Right kidney (tissue), 9 donors: ENCODE data around the gene RNF4.
"Not testable (repeated sequence)": the region's sequence is repeated elsewhere in the genome, so short reads cannot be mapped to it uniquely, and the experiment has no call there.

Experiments used
- DNase-seq: peaks from one replicate; pipeline ENCODE4 v3.0.0-alpha.2; 2016
- long read RNA-seq, 8 donors: transcript quantifications; one replicate each; lab custom pipeline, GENCODE V29; 2026

Gene RNF4
- long read RNA-seq, donor 1, partial matches to known transcripts, result 29 of 46 reads
- long read RNA-seq, donor 1, other reads (novel, unspliced or antisense), result 17 of 46 reads
- long read RNA-seq, donor 2, partial matches to known transcripts, result 0 of 16 reads
- long read RNA-seq, donor 2, other reads (novel, unspliced or antisense), result 15 of 16 reads
- long read RNA-seq, donor 3, partial matches to known transcripts, result 0 of 11 reads
- long read RNA-seq, donor 3, other reads (novel, unspliced or antisense), result 8 of 11 reads
- long read RNA-seq, donor 4, partial matches to known transcripts, result 10 of 29 reads
- long read RNA-seq, donor 4, other reads (novel, unspliced or antisense), result 17 of 29 reads
- long read RNA-seq, donor 5, partial matches to known transcripts, result 0 of 21 reads
- long read RNA-seq, donor 5, other reads (novel, unspliced or antisense), result 21 of 21 reads
- long read RNA-seq, donor 6, partial matches to known transcripts, result 0 of 17 reads
- long read RNA-seq, donor 6, other reads (novel, unspliced or antisense), result 17 of 17 reads
- long read RNA-seq, donor 7, partial matches to known transcripts, result 0 of 31 reads
- long read RNA-seq, donor 7, other reads (novel, unspliced or antisense), result 28 of 31 reads
- long read RNA-seq, donor 8, partial matches to known transcripts, result 0 of 16 reads
- long read RNA-seq, donor 8, other reads (novel, unspliced or antisense), result 15 of 16 reads

DNA sequence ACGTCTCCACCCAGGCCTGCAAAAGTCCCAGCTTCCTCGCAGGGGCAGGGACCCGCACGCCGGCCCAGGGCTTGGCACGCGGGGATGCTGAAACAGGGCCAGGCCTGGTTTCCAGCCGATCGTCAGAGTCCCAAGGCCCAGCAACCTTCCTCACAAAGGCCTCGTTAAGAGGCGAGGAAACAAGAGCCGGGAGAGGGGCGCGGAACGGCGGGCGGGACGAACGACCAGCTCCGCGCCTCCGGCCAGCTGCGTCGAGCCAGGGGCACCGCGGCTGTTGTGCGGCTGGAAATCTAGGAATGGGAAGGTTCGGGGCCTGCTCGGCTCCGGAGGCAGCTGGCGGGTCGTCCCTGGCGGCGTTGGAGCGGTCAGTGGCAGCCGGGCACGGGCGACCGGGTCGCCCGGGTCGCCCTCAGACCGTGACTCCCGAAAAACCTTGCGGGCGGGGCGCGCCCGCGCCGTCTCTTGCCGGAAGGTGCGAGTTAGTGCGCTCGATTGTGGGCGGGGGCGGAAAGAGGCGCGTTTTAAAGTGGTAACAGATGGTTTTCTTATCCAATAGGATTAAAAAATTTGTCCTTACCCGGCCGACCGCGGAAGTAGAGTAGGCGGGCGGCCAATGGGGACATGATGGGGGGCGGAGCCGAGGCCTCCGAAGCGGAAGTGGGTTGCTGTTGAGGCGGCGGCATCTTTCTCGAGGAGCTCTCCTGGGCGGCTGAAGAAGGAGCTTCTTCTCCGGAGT is at the start of gene RNF4:
RNF4 (plus strand) TSS at position 651 of the 736 bp plus-strand sequence. CDS start 21,388 bp downstream, outside the sequence.
- DNase-seq, result peak; percentile 99

DNA sequence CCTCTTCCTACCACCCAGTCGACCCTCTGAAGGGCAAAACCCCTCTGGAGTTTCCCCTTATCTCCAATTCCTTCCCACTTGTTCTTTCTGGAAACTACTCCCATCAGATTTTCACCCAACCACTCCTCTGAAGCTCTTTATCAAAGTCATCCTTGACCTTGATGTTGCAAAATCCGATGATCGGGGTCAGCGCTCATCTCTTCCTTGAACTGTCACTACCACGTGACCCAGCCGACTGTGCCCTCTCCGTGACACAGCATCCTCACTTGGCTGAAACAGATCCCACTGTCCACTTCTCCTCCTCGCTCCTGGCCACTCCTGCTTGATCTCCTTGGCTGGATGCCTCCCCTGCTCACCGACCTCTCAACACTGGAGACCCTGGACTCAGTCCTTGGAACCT is 49.1 kb upstream of the RNF4 start:
- DNase-seq, result no peak

- DNase-seq, result no peak
Observed at GRCh38 chr4:2421928-2422327, 47.0 kb upstream of the RNF4 start.

DNA sequence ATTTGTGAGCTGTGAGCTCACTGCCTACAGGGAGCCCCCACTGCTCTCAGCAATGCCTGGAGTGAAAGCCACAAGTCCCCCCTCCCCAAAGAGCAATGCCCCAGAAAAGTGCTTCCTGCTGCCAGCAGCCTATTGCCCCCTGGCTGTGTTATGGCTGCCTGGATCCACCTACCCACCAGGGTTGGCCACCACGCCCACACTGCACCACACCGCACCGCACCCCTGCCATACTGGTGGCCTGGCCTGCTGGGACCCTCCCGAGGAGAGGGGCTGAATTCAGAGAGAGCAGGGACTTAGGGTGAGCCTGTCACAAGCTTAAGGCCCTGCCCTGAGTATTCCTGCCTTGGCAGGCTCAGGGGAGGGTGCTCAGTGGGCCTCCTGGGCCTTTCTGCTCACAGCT is 45.8 kb upstream of the RNF4 start:
- no peak for DNase-seq

- no peak for DNase-seq
Observed at GRCh38 chr4:2423695-2424094, 45.2 kb upstream of the RNF4 start.

DNA sequence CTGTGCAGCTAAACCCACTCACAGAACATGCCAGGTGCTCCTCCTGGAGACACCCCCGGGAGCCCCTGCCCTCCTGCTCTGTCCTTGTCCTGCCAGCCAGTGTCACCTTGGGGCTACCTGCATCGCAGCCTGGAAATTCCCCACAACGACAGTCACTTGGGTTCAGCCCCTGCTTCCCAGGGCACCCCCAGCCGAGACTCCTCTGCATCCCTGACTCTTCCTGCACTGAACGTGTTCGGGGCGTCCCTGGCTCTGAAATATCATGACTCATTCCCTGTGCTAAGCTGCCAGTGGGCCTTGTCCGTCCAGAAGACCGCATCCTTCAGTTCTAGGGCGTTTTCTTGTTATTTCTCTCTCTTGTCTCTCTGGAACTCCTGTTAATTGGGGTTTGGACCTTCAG is 44.3 kb upstream of the RNF4 start:
- DNase-seq, result no peak

DNA sequence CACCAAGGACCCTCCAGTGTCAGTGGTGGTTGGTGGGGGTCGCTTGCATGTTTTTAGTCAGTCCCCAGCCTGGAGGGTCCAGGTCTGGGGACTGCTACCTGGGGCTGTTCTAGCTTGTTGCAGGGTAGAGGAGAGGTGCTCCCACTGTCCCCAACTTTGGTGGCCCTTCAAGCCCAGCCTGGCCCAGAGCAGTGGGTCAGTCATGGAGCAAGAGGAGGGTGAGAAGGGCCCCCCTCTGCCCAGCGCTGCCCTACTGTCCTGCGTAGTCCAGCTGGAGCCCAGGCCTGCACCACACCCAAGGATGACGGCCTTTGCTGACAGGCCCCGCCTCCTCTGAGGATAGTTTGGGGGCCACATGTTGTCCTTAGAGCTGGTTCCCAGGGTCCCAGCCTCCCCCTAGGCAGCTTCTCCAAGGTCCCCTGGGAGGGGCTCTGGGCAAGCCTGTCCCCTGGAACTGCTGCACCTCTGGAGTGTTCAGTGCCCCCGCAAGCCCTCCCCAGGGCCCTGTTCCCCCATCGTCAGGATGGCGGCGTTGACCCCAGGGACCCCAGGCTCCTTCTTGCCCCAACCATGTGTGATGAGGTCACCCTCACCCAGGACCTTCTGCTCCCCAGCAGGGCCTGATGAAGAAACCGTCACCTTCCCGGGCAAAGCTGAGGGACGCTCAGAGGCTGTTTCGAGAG is 43.4 kb upstream of the RNF4 start:
- DNase-seq, result no peak

DNA sequence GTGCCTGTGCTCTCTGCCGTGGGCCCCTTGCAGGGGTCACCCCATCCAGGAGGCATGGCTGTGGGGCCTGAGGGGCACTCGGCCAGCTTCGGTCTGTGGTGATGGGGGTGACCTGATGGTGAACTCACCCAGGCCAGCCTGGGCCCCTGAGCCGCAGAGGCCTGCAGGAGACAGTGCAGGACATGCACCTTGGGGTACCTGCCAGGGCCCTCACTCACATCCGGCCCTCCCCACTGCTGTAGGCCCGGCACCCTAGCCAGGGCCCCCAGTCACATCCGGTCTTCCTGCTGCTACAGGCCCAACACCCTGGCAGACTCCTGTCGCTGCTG is 42.9 kb upstream of the RNF4 start:
- no peak for DNase-seq

DNA sequence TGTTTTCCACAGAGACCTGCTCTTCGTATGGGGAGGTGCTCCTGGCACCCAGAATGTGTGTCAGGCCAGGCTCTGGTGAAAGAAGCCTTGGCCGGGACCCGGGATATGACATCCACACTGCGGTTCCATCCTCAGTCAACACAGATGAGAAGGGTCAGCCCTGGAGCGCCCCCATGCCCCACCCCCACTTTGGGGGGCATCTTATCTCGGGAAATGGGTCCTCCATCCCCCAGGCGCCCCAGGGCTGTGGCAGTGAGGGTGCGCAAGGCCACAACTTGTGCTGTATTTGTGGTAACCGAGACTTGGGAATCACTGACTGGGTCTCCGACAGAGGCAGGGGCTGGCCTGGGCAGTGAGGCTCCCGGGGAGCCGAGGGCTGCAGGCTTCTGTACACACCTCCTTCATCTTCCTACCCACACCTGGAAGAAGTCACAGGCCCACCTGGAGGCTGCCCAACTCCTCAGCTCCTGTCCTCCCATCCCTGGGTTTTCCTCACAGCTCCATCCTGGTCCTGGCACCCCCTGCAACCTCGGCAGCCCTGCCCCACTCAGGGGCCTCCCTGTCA is 42.1 kb upstream of the RNF4 start:
- no peak for DNase-seq

DNA sequence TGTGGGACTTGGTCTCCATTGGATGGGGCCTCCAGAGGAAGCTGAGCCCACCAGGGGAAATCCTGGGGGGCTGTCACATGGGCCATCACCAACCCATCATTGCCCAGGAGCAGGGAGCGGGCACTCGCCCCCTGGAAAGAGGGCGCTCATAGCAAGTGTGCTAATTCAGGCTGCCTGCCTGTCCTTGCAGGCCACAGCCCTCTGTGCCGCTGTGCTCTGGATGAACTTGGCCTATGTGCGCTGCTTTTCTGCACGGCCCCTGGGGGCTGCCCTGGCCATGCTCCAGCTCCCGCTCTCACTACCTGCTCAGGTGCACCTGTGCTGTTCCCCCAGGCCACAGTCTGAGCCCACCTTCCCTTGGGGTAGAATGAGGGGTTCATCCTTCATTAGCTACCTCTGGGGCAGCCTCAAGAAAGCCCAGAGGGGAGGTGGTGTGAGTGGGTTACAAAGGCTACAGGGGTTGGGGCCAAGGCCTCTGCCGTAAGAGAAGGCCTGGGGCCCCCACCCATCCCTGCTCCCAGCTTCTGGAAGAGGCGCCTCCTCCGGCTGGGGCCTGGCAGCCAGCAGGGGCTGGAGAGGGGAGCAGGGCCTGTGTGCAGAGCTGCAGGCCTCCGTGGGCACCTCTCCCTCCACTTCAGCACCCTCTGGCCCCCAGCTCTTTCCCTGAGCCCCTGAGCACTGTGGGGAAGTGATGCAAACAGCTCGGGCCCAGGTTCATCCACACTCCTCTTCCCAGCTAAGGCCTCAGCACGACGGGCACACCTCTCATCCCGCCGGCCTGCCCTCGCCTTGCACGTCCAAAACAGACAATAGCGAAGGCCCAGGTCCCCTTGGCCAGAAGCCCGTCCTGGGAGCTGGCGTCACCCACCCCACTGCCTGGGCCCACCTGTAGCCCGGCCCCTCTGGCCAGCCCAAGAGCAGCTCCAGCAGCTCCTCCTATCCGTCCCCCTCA is 41.2 kb upstream of the RNF4 start:
- no peak for DNase-seq

GRCh38 chr4:2428496-2429213 is 40.3 kb upstream of the RNF4 start:
- no peak for DNase-seq

- DNase-seq, result not testable (repeated sequence)
Observed at GRCh38 chr4:2429945-2430757, 38.8 kb upstream of the RNF4 start.

DNA sequence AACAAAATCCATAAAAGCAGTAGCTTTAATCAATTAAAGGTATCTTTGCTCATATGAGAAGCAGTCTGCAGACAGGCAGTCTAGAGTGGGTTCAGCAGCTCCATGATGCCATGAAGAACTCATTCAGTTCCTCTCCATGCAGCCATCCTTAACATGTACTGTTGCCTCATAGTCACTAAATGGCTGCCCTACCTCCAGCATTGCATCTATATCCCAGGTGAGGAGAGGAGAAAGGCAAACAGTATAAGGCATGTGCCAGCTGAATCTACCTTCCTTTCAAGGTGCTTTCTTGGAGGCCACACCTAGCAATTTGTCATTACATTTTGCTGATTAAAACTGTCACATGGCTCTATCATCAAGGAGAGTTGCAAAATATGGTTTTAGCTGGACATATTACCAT is 36.9 kb upstream of the RNF4 start:
- DNase-seq, result no peak

- no peak for DNase-seq
Observed at GRCh38 chr4:2432991-2433530, 35.8 kb upstream of the RNF4 start.

GRCh38 chr4:2433609-2434350 is 35.1 kb upstream of the RNF4 start:
- no peak for DNase-seq

- DNase-seq, result no peak
Observed at GRCh38 chr4:2434420-2434819, 34.5 kb upstream of the RNF4 start.

GRCh38 chr4:2436301-2436700 is 32.6 kb upstream of the RNF4 start:
- no peak for DNase-seq

- no peak for DNase-seq
Observed at GRCh38 chr4:2436761-2437474, 32.0 kb upstream of the RNF4 start.
